B cell (primary cell): ENCODE results near the gene SLC1A4. TPM values are rescaled to one million over a fixed set of nuclear protein-coding genes. Genes with fewer than 3 reads are reported as not detected.

ENCODE experiments used
- ATAC-seq: fragments of 200-7000 bp; cut with Tn5 transposase; one replicate; pipeline ENCODE4 v1.10.0; 2021; ENCODE audit warnings: low read depth, mild to moderate bottlenecking, moderate number of reproducible peaks, moderate library complexity
- CTCF ChIA-PET: fragments of 350-600 bp; sonication (Branson Sonifier 250); formaldehyde crosslinking; loops from one replicate; lab custom pipeline; 2021; ENCODE audit warnings: antibody characterized with exemption, inconsistent platforms; lab: Charles Lee
- POLR2A ChIA-PET: fragments of 350-600 bp; sonication (Branson Sonifier 250); formaldehyde crosslinking; loops from one replicate; lab custom pipeline; 2021; ENCODE audit warnings: antibody characterized with exemption; lab: Charles Lee
- DNase-seq: peaks from one replicate; pipeline ENCODE4 v3.0.0; 2013
- H2AFZ ChIP-seq: 2 replicates; pipeline ENCODE4 v1.6.1; 2012; ENCODE audit warnings: mild to moderate bottlenecking, low read depth, low read length; ENCODE audit not compliant: insufficient read depth, poor library complexity, severe bottlenecking
- H3K27ac ChIP-seq, 2 donors: 1 replicate in 1 of 2; 2 replicates in 1 of 2; pipeline ENCODE4 v1.5.1; 2012 to 2013; ENCODE audit warnings: low read length in 2 of 2, mild to moderate bottlenecking in 2 of 2, moderate library complexity in 1 of 2
- H3K27me3 ChIP-seq, 4 experiments: fragments of 200-600 bp in 1 of 4; sonication (generic) in 1 of 4; replicated peaks in 1 of 4; 1 replicate in 2 of 4; 2 replicates in 2 of 4; pipeline versions ENCODE4 v1.6.1 to v1.7.0; 2013 to 2016; ENCODE audit warnings: low read length in 3 of 4, mild to moderate bottlenecking in 2 of 4, mixed read lengths in 1 of 4, moderate library complexity in 1 of 4; ENCODE audit not compliant: insufficient read depth in 4 of 4, control insufficient read depth in 3 of 4; ENCODE audit errors: control extremely low read depth in 1 of 4
- H3K36me3 ChIP-seq, 2 experiments: replicated peaks in 1 of 2; 1 replicate in 1 of 2; 2 replicates in 1 of 2; pipeline versions ENCODE4 v1.6.1 to v1.7.1; 2013; ENCODE audit warnings: low read length in 1 of 2; ENCODE audit not compliant: insufficient read depth in 2 of 2, control insufficient read depth in 1 of 2; ENCODE audit errors: control extremely low read depth in 1 of 2, extremely low read depth in 1 of 2
- H3K4me1 ChIP-seq, 2 donors: fragments of 200-600 bp in 1 of 2; sonication (generic) in 1 of 2; 1 replicate in 1 of 2; 2 replicates in 1 of 2; pipeline versions ENCODE4 v1.5.1 to v1.6.1; 2013 to 2017; ENCODE audit warnings: low read length in 2 of 2; ENCODE audit not compliant: control insufficient read depth in 2 of 2, insufficient read depth in 2 of 2
- H3K4me2 ChIP-seq: replicated peaks from 2 replicates; pipeline ENCODE3; 2012; ENCODE audit warnings: mild to moderate bottlenecking, low read depth, low read length; ENCODE audit not compliant: poor library complexity, severe bottlenecking
- H3K4me3 ChIP-seq, 5 experiments: fragments of 200-600 bp in 1 of 5; sonication (generic) in 1 of 5; 1 replicate in 3 of 5; 2 replicates in 2 of 5; pipeline versions ENCODE4 v1.5.1 to v1.7.0; 2011 to 2016; ENCODE audit warnings: low read length in 4 of 5, mild to moderate bottlenecking in 4 of 5, low read depth in 2 of 5, control low read depth in 1 of 5, moderate library complexity in 1 of 5; ENCODE audit not compliant: insufficient read depth in 1 of 5; ENCODE audit errors: control extremely low read depth in 1 of 5, extremely low read depth in 1 of 5
- H3K79me2 ChIP-seq: fragments of 200-600 bp; sonication (generic); one replicate; pipeline ENCODE4 v1.6.0; 2016; ENCODE audit warnings: low read length; ENCODE audit not compliant: control insufficient read depth, insufficient read depth
- H3K9ac ChIP-seq: fragments of 200-600 bp; sonication (generic); 2 replicates; pipeline ENCODE4 v1.6.1; 2017; ENCODE audit warnings: mild to moderate bottlenecking, low read length, moderate library complexity
- H3K9me3 ChIP-seq, 3 donors: one replicate each; pipeline versions ENCODE4 v1.6.1 to v1.7.1; 2013; ENCODE audit warnings: low read length in 2 of 3; ENCODE audit not compliant: control insufficient read depth in 2 of 3, insufficient read depth in 1 of 3; ENCODE audit errors: control extremely low read depth in 1 of 3
- H4K20me1 ChIP-seq: 2 replicates; pipeline ENCODE4 v1.6.0; 2012; ENCODE audit warnings: mild to moderate bottlenecking, low read length; ENCODE audit not compliant: insufficient read depth, control insufficient read depth, poor library complexity, severe bottlenecking
- H3K27ac Mint-ChIP-seq: one replicate; pipeline ENCODE4 v1.8.0; 2021; ENCODE audit warnings: mixed read lengths
- H3K27me3 Mint-ChIP-seq: one replicate; pipeline ENCODE4 v1.8.0; 2021; ENCODE audit warnings: mixed read lengths
- H3K4me1 Mint-ChIP-seq: one replicate; pipeline ENCODE4 v1.8.0; 2021; ENCODE audit warnings: mixed read lengths
- H3K4me3 Mint-ChIP-seq: one replicate; pipeline ENCODE4 v1.8.0; 2021; ENCODE audit warnings: mixed read lengths
- H3K9me3 Mint-ChIP-seq: one replicate; pipeline ENCODE4 v1.8.0; 2022; ENCODE audit warnings: mixed read lengths; ENCODE audit not compliant: insufficient read depth
- EZH2 ChIP-seq: IDR thresholded peaks from 2 replicates; pipeline ENCODE4 v1.6.1; 2012; ENCODE audit warnings: borderline replicate concordance, low read depth, mild to moderate bottlenecking, moderate library complexity, low read length; ENCODE audit not compliant: insufficient read depth, poor library complexity, severe bottlenecking
- WGBS: methylation state at CpG from one replicate; pipeline ENCODE4 v1.1.5; 2013; ENCODE audit warnings: missing lambda C conversion rate; ENCODE audit not compliant: insufficient coverage; 5-methylcytosine and 5-hydroxymethylcytosine counted together
- intact Hi-C: fragments of 100-400 bp; cut with micrococcal nuclease; formaldehyde crosslinking; loops from one replicate; pipeline ENCODE4 v1.10.0; 2022
- polyA plus RNA-seq: library from polyadenylated mRNA; depleted of rRNA; stranded (reverse); fragments of >200 nt; gene quantifications from 2 replicates; pipeline ENCODE4 v1.2.3, GENCODE V29; 2012
- small RNA-seq: library from RNA; depleted of rRNA; stranded (forward); fragments of <200 nt; gene quantifications from one replicate; pipeline ENCODE3, GENCODE V24; 2012; ENCODE audit warnings: low replicate concordance, low read depth; ENCODE audit not compliant: insufficient read length
- total RNA-seq, 2 donors: library from RNA; stranded (reverse); fragments of 120-200 nt in 1 of 2; gene quantifications; 1 replicate in 1 of 2; 2 replicates in 1 of 2; pipeline versions ENCODE4 v1.2.3 to v1.2.4, GENCODE V29; 2013 to 2022
- TF ChIP-seq, protein P1 (sequence below): fragments of 200-600 bp; IDR thresholded peaks from one replicate; pipeline ENCODE4 v1.8.0; 2022; ENCODE audit warnings: antibody characterized with exemption, mild to moderate bottlenecking

Gene SLC1A4
- total and polyA plus RNA-seq, 2 donors (not counting 1 experiment from before 2014, with no cell fraction given), result 1.7 to 15.7 TPM

DNA sequence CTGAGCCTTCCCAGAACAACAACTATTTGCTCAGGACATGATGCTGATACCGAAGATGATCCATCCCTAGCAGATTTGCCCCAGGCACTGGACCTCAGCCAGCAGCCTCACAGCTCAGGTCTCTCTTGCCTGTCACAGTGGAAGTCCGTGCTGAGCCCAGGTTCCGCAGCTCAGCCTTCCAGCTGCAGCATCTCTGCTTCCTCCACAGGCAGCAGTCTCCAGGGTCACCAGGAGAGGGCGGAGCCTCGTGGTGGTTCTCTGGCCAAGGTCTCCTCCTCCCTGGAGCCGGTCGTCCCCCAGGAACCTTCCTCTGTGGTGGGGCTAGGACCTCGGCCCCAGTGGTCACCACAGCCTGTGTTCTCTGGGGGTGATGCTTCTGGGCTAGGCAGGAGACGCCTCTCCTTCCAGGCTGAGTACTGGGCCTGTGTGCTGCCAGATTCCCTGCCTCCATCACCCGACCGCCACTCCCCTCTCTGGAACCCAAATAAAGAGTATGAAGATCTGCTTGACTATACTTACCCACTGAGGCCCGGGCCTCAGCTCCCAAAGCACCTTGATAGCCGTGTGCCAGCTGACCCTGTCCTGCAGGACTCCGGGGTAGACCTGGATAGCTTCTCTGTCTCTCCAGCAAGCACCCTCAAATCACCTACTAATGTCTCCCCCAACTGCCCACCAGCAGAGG is 82.4 kb downstream of the SLC1A4 start:
- Histone ChIP-seq H3K27ac (peak overlapping the region in 1 of 2 donors; percentile 17), H3K27me3 (no peaks in the 10 kb centered on the region), H3K79me2 (no peaks in the 10 kb centered on the region), H2AFZ (no peak overlapping the region), H3K4me1 (peaks cover 7 to 21% of the 10 kb centered on the region in 2 donors), H3K4me3 (no peak overlapping the region), H3K4me2 (no peak overlapping the region), H4K20me1 (no peaks in the 10 kb centered on the region), H3K36me3 (peaks cover 0 to 49% of the 10 kb centered on the region in 2 experiments), H3K9me3 (no peaks in the 10 kb centered on the region), H3K9ac (no peak overlapping the region)
- Mint-ChIP-seq H3K9me3 (no peaks in the 10 kb centered on the region), H3K4me3 (no peak overlapping the region), H3K27me3 (no peaks in the 10 kb centered on the region), H3K4me1 (peaks cover 42% of the 10 kb centered on the region), H3K27ac (peak overlapping the region; percentile 59)
- DNase-seq (no peak), ATAC-seq (no peak)
- 94% methylated on average over 10 of the region's 14 CpGs for WGBS
- TF ChIP-seq EZH2, result no peak
- CTCF ChIA-PET, result interaction anchor here (0.9 to 2.1 kb wide), 3 partner anchors 98 to 198 kb away, joined by 3 to 10 read pairs (median 5); no protein-coding TSS in a partner anchor
- intact Hi-C loops, result no loop called here
- POLR2A ChIA-PET, result no interaction called here

DNA sequence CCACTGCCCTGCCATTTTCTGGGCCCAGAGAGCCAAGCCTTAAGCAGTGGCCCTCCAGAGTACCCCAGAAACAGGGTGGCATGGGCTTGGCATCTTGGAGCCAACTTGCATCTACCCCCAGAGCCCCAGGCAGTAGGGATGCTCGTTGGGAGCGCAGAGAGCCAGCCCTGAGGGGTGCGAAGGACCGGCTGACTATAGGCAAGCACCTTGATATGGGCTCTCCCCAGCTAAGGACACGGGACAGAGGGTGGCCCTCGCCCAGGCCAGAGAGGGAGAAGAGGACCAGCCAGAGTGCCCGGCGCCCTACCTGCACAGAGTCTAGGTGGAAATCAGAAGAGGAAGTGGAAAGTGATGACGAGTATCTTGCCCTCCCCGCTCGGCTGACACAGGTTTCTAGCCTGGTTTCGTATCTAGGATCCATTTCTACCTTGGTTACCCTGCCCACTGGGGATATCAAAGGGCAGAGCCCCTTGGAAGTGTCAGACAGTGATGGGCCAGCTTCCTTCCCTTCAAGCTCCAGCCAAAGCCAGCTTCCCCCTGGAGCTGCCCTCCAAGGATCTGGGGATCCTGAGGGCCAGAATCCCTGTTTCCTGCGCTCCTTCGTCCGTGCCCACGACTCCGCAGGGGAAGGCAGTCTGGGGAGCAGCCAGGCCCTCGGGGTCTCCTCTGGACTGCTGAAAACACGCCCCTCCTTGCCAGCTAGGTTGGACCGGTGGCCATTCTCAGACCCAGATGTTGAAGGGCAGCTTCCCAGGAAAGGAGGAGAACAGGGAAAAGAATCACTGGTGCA is 83.2 kb downstream of the SLC1A4 start:
- Histone ChIP-seq H2AFZ (no peak overlapping the region), H3K79me2 (no peaks in the 10 kb centered on the region), H3K27me3 (no peaks in the 10 kb centered on the region), H3K4me2 (peak overlapping the region; percentile 15), H3K9ac (no peak overlapping the region), H3K4me3 (no peak overlapping the region), H3K27ac (peak overlapping the region in 1 of 2 donors; percentile 17), H3K4me1 (peaks cover 7 to 20% of the 10 kb centered on the region in 2 donors), H3K9me3 (no peaks in the 10 kb centered on the region), H4K20me1 (no peaks in the 10 kb centered on the region), H3K36me3 (peaks cover 0 to 52% of the 10 kb centered on the region in 2 experiments)
- Mint-ChIP-seq H3K9me3 (no peaks in the 10 kb centered on the region), H3K4me1 (peaks cover 38% of the 10 kb centered on the region), H3K27me3 (no peaks in the 10 kb centered on the region), H3K27ac (peak overlapping the region; percentile 59), H3K4me3 (no peak overlapping the region)
- 77% methylated on average over 16 of the region's 20 CpGs for WGBS
- peak; percentile 74 for DNase-seq
- TF ChIP-seq, protein P1, sequence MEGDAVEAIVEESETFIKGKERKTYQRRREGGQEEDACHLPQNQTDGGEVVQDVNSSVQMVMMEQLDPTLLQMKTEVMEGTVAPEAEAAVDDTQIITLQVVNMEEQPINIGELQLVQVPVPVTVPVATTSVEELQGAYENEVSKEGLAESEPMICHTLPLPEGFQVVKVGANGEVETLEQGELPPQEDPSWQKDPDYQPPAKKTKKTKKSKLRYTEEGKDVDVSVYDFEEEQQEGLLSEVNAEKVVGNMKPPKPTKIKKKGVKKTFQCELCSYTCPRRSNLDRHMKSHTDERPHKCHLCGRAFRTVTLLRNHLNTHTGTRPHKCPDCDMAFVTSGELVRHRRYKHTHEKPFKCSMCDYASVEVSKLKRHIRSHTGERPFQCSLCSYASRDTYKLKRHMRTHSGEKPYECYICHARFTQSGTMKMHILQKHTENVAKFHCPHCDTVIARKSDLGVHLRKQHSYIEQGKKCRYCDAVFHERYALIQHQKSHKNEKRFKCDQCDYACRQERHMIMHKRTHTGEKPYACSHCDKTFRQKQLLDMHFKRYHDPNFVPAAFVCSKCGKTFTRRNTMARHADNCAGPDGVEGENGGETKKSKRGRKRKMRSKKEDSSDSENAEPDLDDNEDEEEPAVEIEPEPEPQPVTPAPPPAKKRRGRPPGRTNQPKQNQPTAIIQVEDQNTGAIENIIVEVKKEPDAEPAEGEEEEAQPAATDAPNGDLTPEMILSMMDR, result no peak
- no peak for TF ChIP-seq EZH2
- peak; percentile 88 for ATAC-seq
- CTCF ChIA-PET, result interaction anchor here (1.1 to 2.1 kb wide), 4 partner anchors 11 to 465 kb away, joined by 3 to 10 read pairs (median 4); no protein-coding TSS in a partner anchor
- intact Hi-C loops, result no loop called here
- POLR2A ChIA-PET, result no interaction called here

Small RNA genes within 50 kb of the gene (small RNA-seq; reads per million reads assigned to genes)
- gene RNU6-548P, result not detected

Other genes with a start within 250 kb of the SLC1A4 start
- gene CEP68, start 67.0 kb downstream of the SLC1A4 start, total RNA-seq, result 31.8 and 32.0 TPM in 2 replicates
- 7.9 and 11.0 TPM in 2 replicates for gene CEP68, start 67.0 kb downstream of the SLC1A4 start, polyA plus RNA-seq
- 42.2 and 43.7 TPM in 2 replicates for gene RAB1A, start 140.7 kb downstream of the SLC1A4 start, total RNA-seq
- gene RAB1A, start 140.7 kb downstream of the SLC1A4 start, polyA plus RNA-seq, result 26.6 and 62.5 TPM in 2 replicates
- 270 and 284 TPM in 2 replicates for gene ACTR2, start 238.4 kb downstream of the SLC1A4 start, total RNA-seq
- 41.8 and 53.4 TPM in 2 replicates for gene ACTR2, start 238.4 kb downstream of the SLC1A4 start, polyA plus RNA-seq